ENCODE results near the gene SCARF2.
A peak's percentile ranks its signal among the peaks of the same experiment; 100 is the strongest.
"Not testable (repeated sequence)": the region's sequence is repeated elsewhere in the genome, so short reads cannot be mapped to it uniquely, and the experiment has no call there.

Gene SCARF2

GRCh38 chr22:20421507-20421874 is 16.1 kb downstream of the SCARF2 start:
- Histone ChIP-seq H3K27ac (ENCODE audit: low read length) (no peak overlapping the region), H3K4me2 (ENCODE audit: low read length) (no peak overlapping the region)

GRCh38 chr22:20420157-20420842 is 17.3 kb downstream of the SCARF2 start:
- Histone ChIP-seq H3K4me3 (ENCODE audit: low read length) (no peak overlapping the region), H3K79me2 (ENCODE audit: low read length) (no peaks in the 10 kb centered on the region), H3K9me3 (ENCODE audit: insufficient read depth, low read length) (no peaks in the 10 kb centered on the region), H3K36me3 (replicated peaks; ENCODE audit: low read depth, low read length) (no peaks in the 10 kb centered on the region), H4K20me1 (ENCODE audit: insufficient read depth, low read length) (no peaks in the 10 kb centered on the region), H3K4me1 (ENCODE audit: low read length) (no peaks in the 10 kb centered on the region), H3K9ac (ENCODE audit: low read length) (no peak overlapping the region), H3K27ac (ENCODE audit: low read length) (no peak overlapping the region), H3K27me3 (ENCODE audit: low read depth, low read length) (no peaks in the 10 kb centered on the region), H3K4me2 (ENCODE audit: low read length) (no peak overlapping the region), H2AFZ (ENCODE audit: low read depth, low read length) (no peak overlapping the region)
- no peak for TF ChIP-seq CTCF (IDR thresholded peaks at IDR 0.05; ENCODE audit: low read depth, low read length)
- no peak for TF ChIP-seq EZH2phosphoT487 (IDR thresholded peaks at IDR 0.05; ENCODE audit: low read depth)

More at GRCh38 chr22:20421507-20421874, 16.1 kb downstream of the SCARF2 start:
- H3K4me1 ChIP-seq (ENCODE audit: low read length): no peaks in the 10 kb centered on the region
- no peaks in the 10 kb centered on the region for H3K27me3 ChIP-seq (ENCODE audit: low read depth, low read length)
- H3K36me3 ChIP-seq (replicated peaks; ENCODE audit: low read depth, low read length): no peaks in the 10 kb centered on the region
- H3K9ac ChIP-seq (ENCODE audit: low read length): no peak overlapping the region
- no peak overlapping the region for H3K4me3 ChIP-seq (ENCODE audit: low read length)
- H4K20me1 ChIP-seq (ENCODE audit: insufficient read depth, low read length): no peaks in the 10 kb centered on the region
- TF ChIP-seq EZH2phosphoT487 (IDR thresholded peaks at IDR 0.05; ENCODE audit: low read depth) (no peak), CTCF (IDR thresholded peaks at IDR 0.05; ENCODE audit: low read depth, low read length) (no peak)
- H3K9me3 ChIP-seq (ENCODE audit: insufficient read depth, low read length): no peaks in the 10 kb centered on the region
- H3K79me2 ChIP-seq (ENCODE audit: low read length): no peaks in the 10 kb centered on the region
- H2AFZ ChIP-seq (ENCODE audit: low read depth, low read length): no peak overlapping the region

GRCh38 chr22:20419664-20419951 is 18.0 kb downstream of the SCARF2 start:
- Histone ChIP-seq H3K4me3 (ENCODE audit: low read length) (no peak overlapping the region), H3K9me3 (ENCODE audit: insufficient read depth, low read length) (no peaks in the 10 kb centered on the region), H3K27me3 (ENCODE audit: low read depth, low read length) (no peaks in the 10 kb centered on the region), H3K36me3 (replicated peaks; ENCODE audit: low read depth, low read length) (no peaks in the 10 kb centered on the region), H3K4me2 (ENCODE audit: low read length) (no peak overlapping the region), H3K79me2 (ENCODE audit: low read length) (no peaks in the 10 kb centered on the region), H4K20me1 (ENCODE audit: insufficient read depth, low read length) (no peaks in the 10 kb centered on the region), H3K4me1 (ENCODE audit: low read length) (no peaks in the 10 kb centered on the region), H3K27ac (ENCODE audit: low read length) (no peak overlapping the region), H2AFZ (ENCODE audit: low read depth, low read length) (no peak overlapping the region), H3K9ac (ENCODE audit: low read length) (no peak overlapping the region)
- TF ChIP-seq EZH2phosphoT487 (IDR thresholded peaks at IDR 0.05; ENCODE audit: low read depth): no peak
- TF ChIP-seq CTCF (IDR thresholded peaks at IDR 0.05; ENCODE audit: low read depth, low read length): no peak

GRCh38 chr22:20418211-20418788 is 19.3 kb downstream of the SCARF2 start:
- Histone ChIP-seq H3K27me3 (ENCODE audit: low read depth, low read length) (no peaks in the 10 kb centered on the region), H3K4me1 (ENCODE audit: low read length) (no peaks in the 10 kb centered on the region), H3K9me3 (ENCODE audit: insufficient read depth, low read length) (no peaks in the 10 kb centered on the region), H3K4me2 (ENCODE audit: low read length) (peak overlapping the region; percentile 83), H3K36me3 (replicated peaks; ENCODE audit: low read depth, low read length) (no peaks in the 10 kb centered on the region), H3K4me3 (ENCODE audit: low read length) (peak overlapping the region; percentile 77), H3K27ac (ENCODE audit: low read length) (no peak overlapping the region), H2AFZ (ENCODE audit: low read depth, low read length) (peak overlapping the region; percentile 85), H3K79me2 (ENCODE audit: low read length) (no peaks in the 10 kb centered on the region), H4K20me1 (ENCODE audit: insufficient read depth, low read length) (no peaks in the 10 kb centered on the region), H3K9ac (ENCODE audit: low read length) (peak overlapping the region; percentile 42)
- TF ChIP-seq CTCF (IDR thresholded peaks at IDR 0.05; ENCODE audit: low read depth, low read length): peak; percentile 81
- TF ChIP-seq EZH2phosphoT487 (IDR thresholded peaks at IDR 0.05; ENCODE audit: low read depth): no peak

GRCh38 chr22:20415699-20416098 is 21.9 kb downstream of the SCARF2 start:
- H3K9me3 ChIP-seq (ENCODE audit: insufficient read depth, low read length); H3K27ac ChIP-seq (ENCODE audit: low read length); H3K4me2 ChIP-seq (ENCODE audit: low read length); H3K4me3 ChIP-seq (ENCODE audit: low read length); H3K27me3 ChIP-seq (ENCODE audit: low read depth, low read length); H3K4me1 ChIP-seq (ENCODE audit: low read length); H3K9ac ChIP-seq (ENCODE audit: low read length); H2AFZ ChIP-seq (ENCODE audit: low read depth, low read length); H3K79me2 ChIP-seq (ENCODE audit: low read length); H3K36me3 ChIP-seq (replicated peaks; ENCODE audit: low read depth, low read length); H4K20me1 ChIP-seq (ENCODE audit: insufficient read depth, low read length): not testable (repeated sequence)

- H3K9me3 ChIP-seq (ENCODE audit: insufficient read depth, low read length); H3K27ac ChIP-seq (ENCODE audit: low read length); H3K36me3 ChIP-seq (replicated peaks; ENCODE audit: low read depth, low read length); H3K27me3 ChIP-seq (ENCODE audit: low read depth, low read length); H3K4me1 ChIP-seq (ENCODE audit: low read length); H3K9ac ChIP-seq (ENCODE audit: low read length); H4K20me1 ChIP-seq (ENCODE audit: insufficient read depth, low read length); H3K4me3 ChIP-seq (ENCODE audit: low read length); H2AFZ ChIP-seq (ENCODE audit: low read depth, low read length); H3K79me2 ChIP-seq (ENCODE audit: low read length); H3K4me2 ChIP-seq (ENCODE audit: low read length): not testable (repeated sequence)
Observed at GRCh38 chr22:20415241-20415640, 22.4 kb downstream of the SCARF2 start.

Data from OCI-LY3 (cell line).